Keratinocyte (primary cell): ENCODE results near the gene ZNF778.
"Not testable (repeated sequence)": the region's sequence is repeated elsewhere in the genome, so short reads cannot be mapped to it uniquely, and the experiment has no call there.

Experiments
- EZH2 ChIP-seq: IDR thresholded peaks from one replicate; pipeline ENCODE4 v1.6.1; 2012; ENCODE audit warnings: inconsistent platforms, mild to moderate bottlenecking, low read length, moderate library complexity
- TF ChIP-seq, protein P1 (sequence below), 3 experiments: IDR thresholded peaks in 1 of 3; conservative IDR thresholded peaks in 1 of 3; optimal IDR thresholded peaks in 1 of 3; 2 replicates in 2 of 3; 3 replicates in 1 of 3; pipeline versions ENCODE3 to v1.5.1; 2011; ENCODE audit warnings: low read length in 3 of 3, mild to moderate bottlenecking in 3 of 3, moderate library complexity in 2 of 3, control low read depth in 1 of 3, inconsistent platforms in 1 of 3; ENCODE audit not compliant: insufficient read depth in 2 of 3; ENCODE audit errors: extremely low read depth in 1 of 3

DNA sequence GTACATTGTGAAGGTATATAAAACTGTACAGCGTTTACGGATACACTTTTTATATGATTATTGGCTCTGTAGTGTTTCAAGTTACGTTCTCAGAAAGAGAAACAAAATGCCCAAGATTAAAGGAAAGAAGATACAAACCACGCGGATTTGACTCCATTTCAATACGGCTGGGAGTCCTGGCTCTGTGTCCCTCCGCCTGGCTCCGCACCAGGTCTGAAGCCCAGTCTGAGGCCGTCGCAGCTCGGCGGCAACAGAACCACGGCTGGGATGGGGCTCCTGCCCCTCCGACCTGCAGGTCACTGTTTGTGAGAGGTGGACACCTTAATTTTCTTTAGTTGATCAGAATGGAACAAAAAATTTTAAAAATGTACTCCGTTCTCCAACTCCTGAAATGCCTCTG is 50.2 kb downstream of the ZNF778 start:
- TF ChIP-seq, protein P1, sequence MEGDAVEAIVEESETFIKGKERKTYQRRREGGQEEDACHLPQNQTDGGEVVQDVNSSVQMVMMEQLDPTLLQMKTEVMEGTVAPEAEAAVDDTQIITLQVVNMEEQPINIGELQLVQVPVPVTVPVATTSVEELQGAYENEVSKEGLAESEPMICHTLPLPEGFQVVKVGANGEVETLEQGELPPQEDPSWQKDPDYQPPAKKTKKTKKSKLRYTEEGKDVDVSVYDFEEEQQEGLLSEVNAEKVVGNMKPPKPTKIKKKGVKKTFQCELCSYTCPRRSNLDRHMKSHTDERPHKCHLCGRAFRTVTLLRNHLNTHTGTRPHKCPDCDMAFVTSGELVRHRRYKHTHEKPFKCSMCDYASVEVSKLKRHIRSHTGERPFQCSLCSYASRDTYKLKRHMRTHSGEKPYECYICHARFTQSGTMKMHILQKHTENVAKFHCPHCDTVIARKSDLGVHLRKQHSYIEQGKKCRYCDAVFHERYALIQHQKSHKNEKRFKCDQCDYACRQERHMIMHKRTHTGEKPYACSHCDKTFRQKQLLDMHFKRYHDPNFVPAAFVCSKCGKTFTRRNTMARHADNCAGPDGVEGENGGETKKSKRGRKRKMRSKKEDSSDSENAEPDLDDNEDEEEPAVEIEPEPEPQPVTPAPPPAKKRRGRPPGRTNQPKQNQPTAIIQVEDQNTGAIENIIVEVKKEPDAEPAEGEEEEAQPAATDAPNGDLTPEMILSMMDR (optimal IDR thresholded peaks at IDR 0.05 in 1 of 3, IDR thresholded peaks at IDR 0.05 in 1 of 3, conservative IDR thresholded peaks at IDR 0.05 in 1 of 3; ENCODE audit: extremely low read depth in 1 of 3, insufficient read depth in 2 of 3, low read length in 3 of 3) = not testable (repeated sequence)
- not testable (repeated sequence) for TF ChIP-seq EZH2
